Testis (tissue), 3 donors: ENCODE measurements around the gene TNS1. TPM values are rescaled to one million over a fixed set of nuclear protein-coding genes. Genes with fewer than 3 reads are reported as not detected.
A peak's percentile ranks its signal among the peaks of the same experiment; 100 is the strongest.

Experiments
- DNase-seq: peaks from one replicate; pipeline ENCODE4 v3.0.0-alpha.2; 2019
- H3K27ac ChIP-seq, 2 donors: fragments of 200-600 bp; sonication (generic); one replicate each; pipeline ENCODE4 v1.5.1; 2019
- H3K27me3 ChIP-seq: fragments of 200-600 bp; sonication (generic); one replicate; pipeline ENCODE4 v1.5.1; 2019
- H3K36me3 ChIP-seq: fragments of 200-600 bp; sonication (generic); one replicate; pipeline ENCODE4 v1.5.1; 2017; ENCODE audit warnings: low read depth; ENCODE audit errors: missing control alignments
- H3K4me1 ChIP-seq: fragments of 200-600 bp; sonication (generic); one replicate; pipeline ENCODE4 v1.5.1; 2019
- H3K4me3 ChIP-seq, 2 donors: fragments of 200-600 bp; sonication (generic); one replicate each; pipeline ENCODE4 v1.5.1; 2017 to 2019
- H3K9me3 ChIP-seq: fragments of 200-600 bp; sonication (generic); one replicate; pipeline ENCODE4 v1.5.1; 2017
- CTCF ChIP-seq, 3 experiments: fragments of 450-650 bp in 2 of 3; fragments of 200-600 bp in 1 of 3; sonication (generic) in 1 of 3; IDR thresholded peaks; one replicate each; pipeline ENCODE4 v1.5.1; 2016 to 2019; ENCODE audit warnings: antibody characterized with exemption in 3 of 3, mild to moderate bottlenecking in 2 of 3, moderate library complexity in 1 of 3
- POLR2A ChIP-seq: fragments of 450-650 bp; IDR thresholded peaks from one replicate; pipeline ENCODE4 v1.6.1; 2017; ENCODE audit warnings: antibody characterized with exemption, mild to moderate bottlenecking, moderate library complexity
- WGBS, 2 donors: methylation state at CpG; one replicate each; pipeline ENCODE4 v1.1.5; 2018; 5-methylcytosine and 5-hydroxymethylcytosine counted together
- intact Hi-C: fragments of 100-400 bp; cut with DNase I; formaldehyde crosslinking; loops from one replicate; pipeline ENCODE4 v1.15.1; 2023; ENCODE audit warnings: low total_unique reads
- polyA plus RNA-seq: library from polyadenylated mRNA; stranded (reverse); fragments of 350-450 nt; fragmentation: Illumina TruSeq; extraction: RNeasy Lipid Tissue Mini Kit (QIAGEN cat#74804); gene quantifications from one replicate; pipeline ENCODE4 v1.2.3, GENCODE V29; 2014; ENCODE audit warnings: low read depth, low replicate concordance; ENCODE audit not compliant: insufficient read depth
- total RNA-seq, 2 donors: library from RNA; depleted of rRNA; stranded (reverse); fragments of >200 nt; gene quantifications; one replicate each; pipeline ENCODE4 v1.2.3, GENCODE V29; 2016

Gene TNS1
- total and polyA plus RNA-seq, 3 donors from 2014 or later = 75.9 to 256 (median 227) TPM

- Histone ChIP-seq H3K27ac (peak overlapping the region; percentile 10 to 82), H3K4me3 (no peak overlapping the region), H3K4me1 (peaks cover 74% of the 10 kb centered on the region), H3K27me3 (no peaks in the 10 kb centered on the region), H3K36me3 (no peaks in the 10 kb centered on the region), H3K9me3 (no peaks in the 10 kb centered on the region)
- DNase-seq = no peak
- 59 to 75% methylated on average over 6 of the region's 6 CpGs for WGBS, 2 donors
- intact Hi-C loops = no loop called here
- TF ChIP-seq CTCF (IDR thresholded peaks at IDR 0.05) (no peak), POLR2A (no peak)
Observed at GRCh38 chr2:217931846-217932560, 70.8 kb downstream of the TNS1 start.

- WGBS, 2 donors = 64 to 76% methylated on average over 11 of the region's 11 CpGs
- no peaks in the 10 kb centered on the region for H3K36me3 ChIP-seq
- intact Hi-C loops = no loop called here
- no peaks in the 10 kb centered on the region for H3K27me3 ChIP-seq
- no peak for DNase-seq
- TF ChIP-seq POLR2A = no peak
- no peak for TF ChIP-seq CTCF (IDR thresholded peaks at IDR 0.05)
- no peak overlapping the region for H3K4me3 ChIP-seq
- peaks cover 73% of the 10 kb centered on the region for H3K4me1 ChIP-seq
- no peaks in the 10 kb centered on the region for H3K9me3 ChIP-seq
- peak overlapping the region; percentile 10 to 82 for H3K27ac ChIP-seq
Observed at GRCh38 chr2:217930761-217931563, 71.8 kb downstream of the TNS1 start.

GRCh38 chr2:217929757-217930707, 72.8 kb downstream of the TNS1 start:
- intact Hi-C loops = no loop called here
- Histone ChIP-seq H3K36me3 (no peaks in the 10 kb centered on the region), H3K4me1 (peaks cover 64% of the 10 kb centered on the region), H3K27ac (peak overlapping the region; percentile 10 to 82), H3K27me3 (no peaks in the 10 kb centered on the region), H3K9me3 (no peaks in the 10 kb centered on the region), H3K4me3 (no peak overlapping the region)
- WGBS, 2 donors = 62 to 64% methylated on average over 14 of the region's 14 CpGs
- DNase-seq = no peak
- no peak for TF ChIP-seq CTCF (IDR thresholded peaks at IDR 0.05)
- no peak for TF ChIP-seq POLR2A

- intact Hi-C loops = no loop called here
- H3K4me3 ChIP-seq = no peak overlapping the region
- no peaks in the 10 kb centered on the region for H3K27me3 ChIP-seq
- peaks cover 64% of the 10 kb centered on the region for H3K4me1 ChIP-seq
- no peaks in the 10 kb centered on the region for H3K9me3 ChIP-seq
- H3K27ac ChIP-seq = peak overlapping the region; percentile 77 to 82
- no peaks in the 10 kb centered on the region for H3K36me3 ChIP-seq
- TF ChIP-seq POLR2A = no peak
- TF ChIP-seq CTCF (IDR thresholded peaks at IDR 0.05) = no peak
- 51 to 76% methylated on average over 6 to 7 of the region's 8 CpGs for WGBS, 2 donors
- DNase-seq = no peak
Observed at GRCh38 chr2:217929272-217929671, 73.5 kb downstream of the TNS1 start.
